Raji (cell line): ENCODE data around the gene CALU.

Experiments used
- POLR2A ChIP-seq: IDR thresholded peaks from 2 replicates; pipeline ENCODE4 v1.6.1; 2011; ENCODE audit warnings: low read depth, low read length, control low read depth; ENCODE audit not compliant: insufficient read depth

The CALU gene

DNA sequence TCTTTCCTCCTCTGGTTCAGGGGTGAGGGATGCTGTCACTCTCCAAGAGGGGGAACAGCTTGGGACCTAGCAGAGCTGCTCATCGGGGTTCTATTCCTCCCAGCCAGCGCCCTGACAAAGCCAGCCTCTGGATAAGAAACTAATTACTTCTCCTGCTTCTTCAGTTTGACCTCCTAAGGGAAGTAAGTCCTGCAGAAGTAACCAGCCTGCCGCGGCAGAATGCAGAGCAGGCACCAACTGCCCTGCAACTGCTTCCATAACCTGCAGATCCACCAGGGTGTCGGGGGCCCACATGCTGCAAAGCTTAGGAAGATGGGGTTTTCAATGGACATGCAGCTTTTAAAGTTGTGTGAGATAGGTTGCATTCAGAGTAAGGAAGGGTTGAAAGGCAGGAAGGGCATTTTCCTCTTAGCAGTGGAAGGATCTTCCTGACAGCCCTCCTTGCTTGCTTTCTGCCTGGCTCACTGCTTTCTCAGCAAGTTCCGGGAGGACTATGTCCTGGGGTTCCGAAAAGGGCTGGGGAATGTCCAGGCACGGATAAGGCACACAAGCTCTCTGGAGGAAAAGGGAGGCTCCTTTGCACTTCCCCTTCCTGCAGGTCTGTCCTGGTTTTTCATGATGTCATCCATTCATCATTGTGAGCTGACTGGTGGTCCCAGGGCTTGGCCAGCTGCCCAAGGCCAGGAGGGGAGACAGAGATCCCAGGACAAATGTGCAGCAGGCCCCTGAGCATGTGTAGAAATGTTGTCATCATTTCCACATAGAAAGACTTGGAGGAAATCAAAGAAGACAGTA is 24.3 kb upstream of the CALU start:
- TF ChIP-seq POLR2A = no peak

DNA sequence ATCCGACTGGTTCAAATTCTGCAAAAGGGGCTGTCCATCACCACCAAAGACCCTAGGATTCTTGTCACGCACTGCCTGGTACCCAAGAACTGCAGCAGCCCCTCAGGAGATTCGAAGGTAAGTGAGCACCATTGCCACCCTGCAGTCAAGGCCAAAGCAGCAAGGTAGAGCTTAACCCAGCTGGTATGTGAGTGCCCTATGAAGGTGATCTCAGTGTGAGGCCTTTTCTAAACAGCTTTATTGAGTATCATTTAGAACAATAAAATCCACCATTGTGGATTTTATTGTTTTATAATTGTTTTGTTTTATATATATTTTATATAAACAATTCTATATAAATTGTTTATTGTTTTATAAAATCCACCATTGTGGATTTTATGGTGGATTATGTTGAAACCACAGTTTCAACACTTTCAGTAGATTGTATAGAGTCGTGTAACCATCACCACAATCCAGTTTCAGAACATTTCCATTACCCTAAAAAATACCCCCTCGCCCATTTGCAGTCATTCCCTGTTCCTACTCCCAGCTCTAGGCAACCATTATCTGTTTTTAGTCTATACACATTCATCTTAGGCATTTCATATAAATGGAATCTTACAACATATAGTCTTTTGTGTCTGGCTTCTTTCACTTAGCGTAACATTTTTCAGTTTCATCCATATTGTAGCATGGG is 20.1 kb upstream of the CALU start:
- TF ChIP-seq POLR2A = no peak

DNA sequence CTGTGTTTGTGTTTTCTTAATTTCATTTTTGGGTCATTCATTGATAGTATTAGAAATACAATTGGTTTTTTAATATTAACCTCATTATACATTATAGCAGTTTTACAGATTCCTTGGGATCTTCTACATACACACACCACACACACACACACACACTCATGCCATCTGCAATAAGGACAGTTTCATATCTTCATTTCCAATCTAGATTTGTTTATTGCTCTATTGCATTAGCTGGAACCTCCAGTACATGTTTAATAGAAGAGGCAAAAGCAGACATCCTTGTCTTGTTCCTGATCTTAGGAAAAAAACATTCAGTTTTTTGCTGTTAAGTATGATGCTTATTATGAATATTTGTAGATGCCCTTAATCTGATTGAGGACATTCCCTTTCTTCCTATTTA is 17.8 kb upstream of the CALU start:
- TF ChIP-seq POLR2A = no peak

DNA sequence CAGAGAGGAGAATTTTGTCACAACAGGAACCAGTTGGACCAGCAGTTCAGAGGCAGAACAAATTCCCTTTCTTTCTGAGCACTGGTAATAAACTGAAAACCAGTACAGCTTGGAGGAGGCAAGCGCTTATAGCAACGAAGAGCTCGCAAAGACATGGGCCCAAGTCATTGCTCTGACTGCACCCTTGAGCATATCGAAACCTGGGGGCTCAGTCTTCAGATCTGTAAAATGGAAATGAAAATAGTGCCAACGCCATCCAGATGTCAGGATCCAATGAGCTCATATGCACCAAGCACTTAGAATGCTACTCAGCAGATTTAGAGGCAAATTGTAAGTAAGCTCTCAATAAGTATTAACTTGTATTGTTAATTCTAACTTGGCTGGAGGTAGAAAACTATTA is 14.4 kb upstream of the CALU start:
- TF ChIP-seq POLR2A = no peak

DNA sequence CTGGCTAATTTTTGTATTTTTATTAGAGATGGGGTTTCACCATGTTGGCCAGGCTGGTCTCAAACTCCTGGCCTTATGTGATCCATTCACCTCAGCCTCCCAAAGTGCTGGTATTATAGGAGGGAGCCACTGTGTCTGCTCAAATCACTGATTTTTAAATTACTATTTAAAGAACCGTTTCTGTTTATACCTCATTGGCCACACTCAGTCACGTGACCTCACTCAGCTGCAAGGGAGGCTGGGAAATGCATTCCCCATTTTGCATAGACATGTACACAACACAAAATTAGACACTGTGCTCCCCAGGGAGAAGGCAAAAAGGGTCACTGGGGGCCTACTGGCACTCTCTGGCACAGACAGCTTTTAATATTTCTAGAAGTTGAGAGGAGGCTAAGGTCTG is 13.6 kb upstream of the CALU start:
- TF ChIP-seq POLR2A = no peak

DNA sequence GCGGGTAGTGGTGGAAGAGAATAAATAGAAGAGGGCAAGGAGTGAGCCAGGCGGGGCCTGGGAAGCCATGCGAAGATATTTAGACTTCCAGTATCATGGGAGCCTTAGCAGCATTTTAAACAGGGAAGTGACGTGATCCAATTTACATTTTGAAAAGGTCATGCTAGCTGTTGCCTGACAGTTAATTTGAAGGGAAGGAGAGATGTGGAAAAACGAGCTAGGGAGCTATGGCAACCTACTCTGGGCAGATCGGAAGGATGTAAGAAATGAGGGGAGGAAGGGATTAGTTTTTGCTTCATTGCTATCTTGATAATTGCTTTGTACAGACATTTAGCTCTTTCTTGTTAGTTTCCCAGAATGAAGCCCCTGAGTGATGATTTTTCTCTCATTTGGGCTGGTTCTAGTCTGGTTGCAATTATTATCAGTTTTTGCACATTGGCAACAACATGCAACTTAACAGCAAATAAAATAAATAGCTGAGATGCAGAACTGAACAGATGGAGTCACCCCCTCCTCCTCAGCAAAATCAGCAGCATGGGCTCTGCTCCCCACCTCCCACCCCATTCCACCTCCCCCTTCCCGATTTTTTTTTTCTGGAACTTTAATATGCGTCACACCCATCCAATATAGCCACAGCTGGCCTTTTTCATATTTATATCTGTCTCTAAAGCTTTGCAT is 13.0 kb upstream of the CALU start:
- TF ChIP-seq POLR2A = no peak

DNA sequence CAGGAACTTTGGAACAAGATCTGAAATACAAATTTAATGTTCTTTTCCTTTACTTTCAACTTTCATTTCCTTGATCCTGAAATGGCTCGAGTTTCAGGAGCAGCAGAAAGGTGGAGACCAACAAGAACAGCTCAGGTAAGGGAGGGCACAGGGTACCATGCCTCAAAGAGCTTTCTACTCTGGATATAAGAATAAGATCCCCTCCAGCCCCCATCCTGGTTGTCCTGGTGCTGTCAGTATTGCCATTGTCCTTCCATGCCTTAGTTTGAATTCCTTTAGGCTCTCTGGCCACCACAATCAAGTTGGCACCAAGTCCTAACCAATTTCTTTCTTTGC is 12.5 kb upstream of the CALU start:
- no peak for TF ChIP-seq POLR2A

DNA sequence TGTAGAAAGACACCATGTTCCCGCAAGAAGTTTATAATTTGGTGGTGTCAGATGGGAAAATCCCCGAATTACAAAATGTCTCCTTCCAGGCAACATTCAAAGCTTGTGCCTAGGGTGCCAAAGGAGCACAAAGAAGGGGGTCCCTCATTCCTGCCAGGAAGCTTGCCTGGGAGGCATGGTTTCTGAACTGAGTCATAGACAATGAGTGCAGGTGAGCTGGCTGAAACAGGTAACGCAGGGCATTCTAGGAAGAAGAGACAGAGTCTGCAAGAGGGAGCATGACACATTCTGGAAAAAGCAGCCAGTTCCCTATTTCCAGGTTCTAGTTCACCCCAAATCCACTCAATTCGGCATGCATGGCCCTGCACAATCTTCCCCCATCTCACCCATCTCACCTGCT is 11.9 kb upstream of the CALU start:
- TF ChIP-seq POLR2A = no peak

DNA sequence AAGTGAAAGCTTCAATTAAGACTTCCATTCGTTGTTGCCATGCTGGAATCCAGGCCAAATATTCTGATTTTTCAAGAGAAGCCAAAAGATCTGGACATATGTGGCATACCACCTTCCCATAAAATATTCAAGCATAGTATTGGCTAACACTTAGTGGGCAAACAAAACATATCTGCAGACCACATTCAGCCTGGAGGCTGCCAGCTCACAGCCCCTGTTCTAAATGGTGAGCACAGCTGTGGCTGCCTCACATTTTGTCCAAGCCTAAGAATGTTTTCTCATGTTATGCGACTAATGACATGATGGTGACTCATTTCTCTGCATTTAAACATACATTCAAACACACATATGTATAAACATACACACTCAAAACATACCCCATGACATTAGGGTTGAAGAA is 10.6 kb upstream of the CALU start:
- no peak for TF ChIP-seq POLR2A

DNA sequence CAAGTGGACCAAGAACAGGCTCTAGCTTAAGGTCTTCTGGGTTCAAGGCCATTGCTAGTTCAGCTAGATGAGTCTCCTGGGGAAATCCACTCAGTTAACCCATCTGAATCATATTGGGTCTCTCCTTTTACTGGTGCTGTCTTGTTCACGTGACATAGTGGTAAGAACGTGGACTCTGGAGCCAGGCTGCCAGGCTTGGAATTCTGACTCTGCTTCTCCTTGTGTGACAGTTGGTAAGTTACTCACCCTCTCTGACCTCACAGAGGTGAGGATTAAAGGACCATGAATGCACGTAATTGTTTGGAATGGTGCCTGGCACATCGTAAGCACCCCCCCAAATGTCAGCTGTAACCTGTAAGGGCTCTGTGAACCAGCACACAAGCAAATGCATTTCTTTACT is 9.7 kb upstream of the CALU start:
- no peak for TF ChIP-seq POLR2A

DNA sequence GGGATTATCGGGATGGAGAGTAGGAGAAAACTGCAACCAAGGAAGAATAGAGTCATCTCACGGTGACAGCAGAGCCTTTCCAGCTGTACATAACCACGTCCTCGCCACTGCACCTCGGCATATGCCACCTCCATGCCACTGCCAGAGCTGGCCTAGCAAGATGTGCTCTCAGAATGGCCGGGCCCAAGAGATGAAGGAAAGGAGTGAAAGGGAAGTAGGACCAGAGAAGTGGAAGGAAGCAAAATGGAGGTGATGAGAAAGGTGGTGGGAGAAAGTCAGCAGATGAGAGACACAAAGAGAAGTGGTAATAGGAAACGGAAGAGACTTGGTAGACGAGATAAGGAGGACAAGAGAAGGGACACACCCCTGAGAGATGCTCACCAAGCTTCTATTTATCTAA is 8.0 kb upstream of the CALU start:
- no peak for TF ChIP-seq POLR2A

DNA sequence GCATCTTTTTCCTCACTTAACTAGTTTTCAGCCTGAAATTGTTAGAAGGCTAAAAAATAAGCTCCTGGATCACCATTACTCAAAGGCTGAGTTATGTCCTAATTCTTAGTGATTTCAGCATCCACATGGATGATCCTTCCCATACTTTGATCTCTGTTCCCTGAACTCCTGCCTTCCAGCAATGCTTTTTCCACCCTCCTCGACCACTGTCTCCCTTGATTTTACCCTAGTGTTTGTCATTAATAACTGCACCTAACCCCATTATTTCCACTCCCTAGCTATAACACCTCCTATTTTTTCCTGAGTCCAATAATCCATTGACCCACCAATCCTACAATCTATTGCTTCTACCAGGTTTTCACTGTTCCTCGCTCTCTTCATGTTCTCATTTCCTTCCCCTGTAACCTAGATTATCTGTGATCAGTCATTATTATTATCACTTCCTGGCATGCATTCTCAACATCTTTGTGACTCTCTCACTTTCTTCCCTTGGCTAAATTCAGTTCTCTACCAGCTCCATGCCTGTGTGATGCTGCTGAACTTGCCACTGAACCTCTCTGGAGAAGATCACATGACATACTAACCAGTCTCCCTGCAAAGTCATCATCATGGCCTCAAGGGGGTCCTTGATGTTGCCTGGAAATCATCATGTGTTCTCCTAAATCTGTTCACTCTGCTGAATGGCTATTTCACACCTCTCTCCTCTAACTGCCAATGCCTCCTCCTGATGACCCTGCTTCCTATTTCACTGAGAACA is 6.5 kb upstream of the CALU start:
- TF ChIP-seq POLR2A = no peak

DNA sequence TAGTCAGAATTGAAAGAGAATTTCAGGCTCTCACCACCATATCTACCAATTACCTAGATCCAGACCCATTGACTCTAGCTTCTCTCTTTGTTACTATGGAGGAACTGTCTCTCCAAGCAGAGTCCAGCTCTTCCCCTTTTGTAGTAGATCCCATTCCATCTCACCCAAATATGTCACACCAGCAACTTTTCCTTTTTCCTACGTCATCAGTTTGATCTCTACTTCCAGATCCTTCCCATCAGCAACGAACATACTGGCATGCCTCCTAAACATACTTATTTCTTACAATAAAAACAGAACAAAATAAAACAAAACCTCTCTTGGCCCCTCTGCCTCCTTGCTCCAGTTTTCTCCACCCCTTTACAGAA is 5.9 kb upstream of the CALU start:
- TF ChIP-seq POLR2A = no peak

DNA sequence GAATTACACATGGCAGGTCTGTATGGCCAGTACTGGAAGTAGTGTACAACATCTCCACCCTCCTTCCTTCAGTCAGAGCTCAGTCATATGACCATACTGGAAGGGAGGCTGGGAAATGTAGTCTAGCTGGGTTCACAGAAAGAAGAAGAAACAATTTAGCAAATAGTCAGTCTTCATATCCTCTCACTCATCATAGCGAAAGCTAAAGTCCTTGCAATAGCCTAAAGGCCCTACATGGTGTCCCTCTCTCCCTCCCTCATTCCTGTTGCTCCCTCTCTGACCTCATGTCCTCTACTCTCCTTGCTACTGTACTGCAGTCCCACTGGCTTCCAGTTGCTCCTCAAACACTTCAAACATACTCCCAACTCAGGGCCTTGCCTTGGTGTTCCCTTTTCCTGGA is 4.3 kb upstream of the CALU start:
- peak; percentile 43; the same call in 1 of the 2 replicates for TF ChIP-seq POLR2A

DNA sequence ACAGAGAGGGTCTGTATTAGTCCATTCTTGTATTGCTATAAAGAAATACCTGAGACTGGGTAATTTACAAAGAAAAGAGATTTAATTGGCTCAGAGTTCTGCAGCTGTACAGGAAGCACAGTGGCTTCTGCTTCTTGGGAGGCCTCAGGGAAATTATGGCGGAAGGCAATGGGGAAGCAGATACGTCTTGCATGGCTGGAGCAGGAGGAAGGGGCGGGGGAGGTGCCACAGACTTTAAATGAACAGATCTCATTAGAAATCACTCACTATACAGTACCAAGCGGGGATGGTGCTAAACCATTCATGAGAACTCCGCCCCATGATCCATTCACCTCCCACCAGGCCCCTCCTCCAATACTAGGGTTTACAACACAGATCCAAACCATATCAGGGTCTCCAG is 3.7 kb upstream of the CALU start:
- no peak for TF ChIP-seq POLR2A

DNA sequence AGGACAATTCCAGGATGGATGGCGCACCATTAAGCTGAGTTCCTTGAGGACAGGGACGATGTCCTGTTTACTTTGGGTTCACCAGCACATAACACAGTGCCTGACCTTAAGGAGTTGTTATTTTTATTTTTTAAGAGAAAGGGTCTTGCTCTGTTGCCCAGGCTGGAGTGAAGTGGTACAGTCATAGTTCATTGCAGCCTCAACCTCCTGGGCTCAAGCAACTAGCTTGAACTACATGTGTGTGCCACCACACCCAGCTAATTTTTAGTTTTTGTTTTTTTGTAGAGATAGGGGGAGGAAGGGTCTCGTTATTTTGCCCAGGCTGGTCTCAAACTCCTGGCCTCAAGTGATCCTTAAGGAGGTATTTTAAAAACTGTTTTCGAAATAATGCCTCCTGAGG is 1.7 kb upstream of the CALU start:
- TF ChIP-seq POLR2A = no peak
